Omental fat pad (tissue), 4 donors: ENCODE results near the gene AKAP17A. TPM values are rescaled to one million over a fixed set of nuclear protein-coding genes. Genes with fewer than 3 reads are reported as not detected.
"Not testable (repeated sequence)": the region's sequence is repeated elsewhere in the genome, so short reads cannot be mapped to it uniquely, and the experiment has no call there.

Source experiments
- ATAC-seq: fragments of 150-250 bp; one replicate; pipeline ENCODE4 v1.9.1; 2016; ENCODE audit warnings: mild to moderate bottlenecking, moderate library complexity; ENCODE audit not compliant: low FRiP score
- DNase-seq: peaks from one replicate; pipeline ENCODE4 v3.0.0-alpha.2; 2019; ENCODE audit warnings: low spot score
- CTCF ChIP-seq, 3 donors: fragments of 450-650 bp; IDR thresholded peaks; one replicate each; pipeline ENCODE4 v1.5.1; 2016 to 2017; ENCODE audit warnings: antibody characterized with exemption in 3 of 3, mild to moderate bottlenecking in 3 of 3, moderate library complexity in 2 of 3
- total RNA-seq, 4 donors: library from RNA; depleted of rRNA; stranded (reverse); fragments of >200 nt; gene quantifications; one replicate each; pipeline ENCODE4 v1.1.0, GENCODE V29; 2016

The AKAP17A gene
- total RNA-seq, 4 donors from 2014 or later: 31.6 to 53.0 (median 46.9) TPM

GRCh38 chrX:1610166-1610565, 18.8 kb downstream of the AKAP17A start:
- ATAC-seq: no peak
- no peak for TF ChIP-seq CTCF (IDR thresholded peaks at IDR 0.05)
- DNase-seq: no peak

GRCh38 chrX:1610736-1611135, 19.3 kb downstream of the AKAP17A start:
- ATAC-seq (no peak), DNase-seq (no peak)
- TF ChIP-seq CTCF (IDR thresholded peaks at IDR 0.05): no peak

DNA sequence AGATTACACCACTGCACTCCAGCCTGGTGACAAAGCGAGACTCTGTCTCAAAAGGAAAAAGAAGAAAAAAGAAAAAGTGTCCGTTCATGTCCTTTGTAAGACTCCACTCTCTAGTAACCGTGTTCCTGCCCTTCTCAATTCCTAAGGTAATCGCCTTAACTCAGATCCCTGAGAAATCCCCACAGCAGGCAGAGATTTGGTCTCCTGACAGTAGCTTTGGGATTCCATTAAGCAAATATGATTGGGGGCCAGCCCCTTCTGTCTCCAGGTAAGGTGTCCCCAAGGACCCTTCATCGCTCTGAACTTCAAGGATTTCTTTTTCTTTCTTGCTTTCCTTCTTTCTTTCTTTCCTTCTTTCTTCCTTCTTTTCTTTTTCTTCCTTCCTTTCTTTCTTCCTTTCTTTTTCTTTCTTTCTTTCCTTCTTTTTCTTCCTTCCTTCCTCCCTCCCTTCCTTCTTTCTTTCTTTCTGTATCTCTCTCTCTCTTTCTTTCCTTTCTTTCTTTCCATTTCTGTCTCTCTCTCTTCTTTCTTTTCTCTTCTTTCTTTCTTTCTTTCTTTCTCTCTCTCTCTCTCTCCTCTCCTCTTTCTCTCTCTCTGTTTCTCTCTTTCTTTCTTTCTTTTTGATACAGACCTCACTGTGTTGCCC, 21.4 kb downstream of the AKAP17A start:
- ATAC-seq: no peak
- TF ChIP-seq CTCF (IDR thresholded peaks at IDR 0.05): no peak
- DNase-seq: no peak

DNA sequence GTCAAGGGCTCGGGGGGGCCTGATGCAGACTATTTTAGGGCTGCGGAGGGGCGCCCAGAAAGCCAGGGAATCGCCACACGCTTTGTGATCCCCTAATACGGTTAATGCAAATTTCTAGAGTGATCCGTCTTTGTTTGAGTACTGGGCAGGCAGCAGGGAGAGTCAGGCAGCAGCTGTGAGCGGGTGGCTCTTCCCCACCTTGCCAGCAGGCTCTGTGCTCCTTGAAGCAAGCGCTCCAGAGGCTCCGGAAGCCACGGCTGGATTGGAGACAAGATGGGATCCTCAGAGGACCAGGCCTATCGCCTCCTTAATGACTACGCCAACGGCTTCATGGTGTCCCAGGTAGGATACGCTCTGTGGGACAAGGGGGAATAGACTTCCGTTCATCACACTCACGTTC, 23.5 kb downstream of the AKAP17A start, which contains the start of gene ASMT:
ASMT (plus strand) TSS at position 133 of the 400 bp plus-strand sequence; CDS start at position 274, 141 bp downstream.
- no peak for TF ChIP-seq CTCF (IDR thresholded peaks at IDR 0.05)
- ATAC-seq (no peak), DNase-seq (no peak)

DNA sequence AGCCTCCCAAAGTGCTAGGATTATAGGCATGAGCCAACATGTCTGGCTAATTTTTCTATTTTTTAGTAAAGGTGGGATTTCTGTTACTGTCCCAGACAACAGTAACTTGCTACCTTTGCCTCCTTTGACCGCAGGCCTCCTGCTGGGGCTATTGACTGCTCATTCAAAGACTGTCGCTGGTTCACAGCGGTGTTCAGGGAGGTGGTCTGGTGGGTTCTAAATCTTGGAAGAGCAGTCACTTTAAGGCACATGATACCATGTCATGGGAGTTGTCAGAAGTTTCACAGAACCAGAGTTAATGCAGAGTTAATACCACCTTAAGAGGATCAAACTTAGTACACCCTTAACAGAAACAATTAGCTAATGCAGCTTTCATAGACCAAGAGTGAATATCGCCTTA, 27.3 kb downstream of the AKAP17A start:
- no peak for TF ChIP-seq CTCF (IDR thresholded peaks at IDR 0.05)
- ATAC-seq: no peak
- no peak for DNase-seq

- ATAC-seq (no peak), DNase-seq (no peak)
- TF ChIP-seq CTCF (IDR thresholded peaks at IDR 0.05): no peak
Measured at GRCh38 chrX:1623691-1624090, 32.3 kb downstream of the AKAP17A start.

DNA sequence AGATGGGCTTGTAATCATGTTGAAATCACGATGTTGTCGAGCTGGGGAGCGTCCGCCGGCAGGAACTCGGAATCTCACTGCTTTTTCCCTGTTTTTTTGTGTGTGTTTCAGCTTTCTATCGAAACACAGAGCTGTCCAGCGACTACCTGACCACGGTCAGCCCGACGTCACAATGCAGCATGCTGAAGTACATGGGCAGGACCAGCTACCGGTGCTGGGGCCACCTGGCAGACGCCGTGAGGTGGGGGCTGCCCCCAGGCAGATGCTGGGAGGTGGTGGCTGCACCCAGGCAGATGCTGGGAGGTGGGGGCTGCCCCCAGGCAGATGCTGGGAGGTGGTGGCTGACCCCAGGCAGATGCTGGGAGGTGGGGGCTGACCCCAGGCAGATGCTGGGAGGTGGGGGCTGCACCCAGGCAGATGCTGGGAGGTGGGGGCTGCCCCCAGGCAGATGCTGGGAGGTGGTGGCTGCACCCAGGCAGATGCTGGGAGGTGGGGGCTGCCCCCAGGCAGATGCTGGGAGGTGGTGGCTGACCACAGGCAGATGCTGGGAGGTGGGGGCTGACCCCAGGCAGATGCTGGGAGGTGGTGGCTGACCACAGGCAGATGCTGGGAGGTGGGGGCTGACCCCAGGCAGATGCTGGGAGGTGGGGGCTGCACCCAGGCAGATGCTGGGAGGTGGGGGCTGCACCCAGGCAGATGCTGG, 32.9 kb downstream of the AKAP17A start:
- ATAC-seq, DNase-seq: not testable (repeated sequence)

DNA sequence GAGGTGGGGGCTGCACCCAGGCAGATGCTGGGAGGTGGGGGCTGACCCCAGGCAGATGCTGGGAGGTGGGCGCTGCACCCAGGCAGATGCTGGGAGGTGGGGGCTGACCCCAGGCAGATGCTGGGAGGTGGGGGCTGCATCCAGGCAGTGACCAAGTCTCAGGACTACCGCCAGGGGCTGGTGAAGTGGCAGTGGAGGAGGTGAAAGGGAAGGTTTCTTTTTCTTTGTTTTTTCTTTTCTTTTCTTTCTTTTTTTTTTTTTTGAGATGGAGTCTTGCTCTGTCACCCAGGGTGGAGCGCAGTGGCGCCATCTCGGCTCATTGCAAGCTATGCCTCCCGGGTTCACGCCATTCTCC, 33.4 kb downstream of the AKAP17A start:
- not testable (repeated sequence) for DNase-seq, ATAC-seq
